Activated CD4-positive, alpha-beta T cell treated with anti-CD3 and anti-CD28 coated beads for 1 hour (primary cell): ENCODE results near the gene SLC24A2.
"Not testable (repeated sequence)": the region's sequence is repeated elsewhere in the genome, so short reads cannot be mapped to it uniquely, and the experiment has no call there.

Source experiments
- DNase-seq: peaks from one replicate; pipeline ENCODE4 v3.0.0-alpha.2; 2020

SLC24A2 gene

DNA sequence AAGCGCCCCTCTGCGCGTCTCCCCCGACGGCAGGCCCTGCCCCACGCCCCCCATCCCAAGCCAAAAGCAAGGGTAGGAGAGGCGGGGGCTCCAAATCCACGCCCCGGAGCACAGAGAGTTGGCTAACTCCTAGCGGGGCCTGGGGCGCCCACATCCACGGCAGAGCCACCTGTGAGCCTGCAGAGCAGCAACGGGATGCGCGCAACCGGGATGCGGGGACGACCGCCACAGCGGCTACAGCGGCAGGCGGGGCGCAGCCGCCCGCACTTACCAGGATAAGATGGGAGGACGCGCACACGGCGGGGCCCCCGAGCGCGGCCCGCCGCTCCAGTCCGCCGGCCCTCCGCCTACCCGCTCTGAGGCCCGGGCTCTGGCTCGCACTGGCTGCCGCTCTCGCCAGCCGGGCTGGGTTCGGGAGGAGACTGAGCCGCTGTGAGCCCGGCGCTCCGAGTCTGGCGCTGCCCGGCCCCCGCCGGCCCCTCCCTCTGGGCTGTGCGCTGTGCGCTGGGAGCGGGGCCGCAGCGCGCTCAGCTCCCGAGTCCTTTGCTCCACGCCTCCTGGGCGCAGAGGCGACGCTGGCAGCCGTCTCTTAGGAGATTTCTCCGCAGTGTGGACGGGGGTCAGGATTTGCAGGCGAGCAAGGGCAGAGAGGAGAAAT is at the start of gene SLC24A2:
TSS of gene SLC24A2 (minus strand) at position 424 of the 658 bp plus-strand sequence.
- no peak for DNase-seq

DNA sequence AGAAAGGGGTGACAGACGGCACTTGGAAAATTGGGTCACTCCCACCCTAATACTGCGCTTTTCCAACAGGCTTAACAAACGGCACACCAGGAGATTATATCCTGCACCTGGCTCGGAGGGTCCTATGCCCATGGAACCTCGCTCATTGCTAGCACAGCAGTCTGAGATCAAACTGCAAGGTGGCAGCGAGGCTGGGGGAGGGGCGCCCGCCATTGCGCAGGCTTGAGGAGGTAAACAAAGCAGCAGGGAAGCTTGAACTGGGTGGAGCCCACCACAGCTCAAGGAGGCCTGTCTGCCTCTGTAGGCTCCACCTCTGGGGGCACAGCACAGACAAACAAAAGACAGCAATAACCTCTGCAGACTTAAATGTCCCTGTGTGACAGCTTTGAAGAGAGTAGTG is 44.5 kb upstream of the SLC24A2 start:
- not testable (repeated sequence) for DNase-seq

DNA sequence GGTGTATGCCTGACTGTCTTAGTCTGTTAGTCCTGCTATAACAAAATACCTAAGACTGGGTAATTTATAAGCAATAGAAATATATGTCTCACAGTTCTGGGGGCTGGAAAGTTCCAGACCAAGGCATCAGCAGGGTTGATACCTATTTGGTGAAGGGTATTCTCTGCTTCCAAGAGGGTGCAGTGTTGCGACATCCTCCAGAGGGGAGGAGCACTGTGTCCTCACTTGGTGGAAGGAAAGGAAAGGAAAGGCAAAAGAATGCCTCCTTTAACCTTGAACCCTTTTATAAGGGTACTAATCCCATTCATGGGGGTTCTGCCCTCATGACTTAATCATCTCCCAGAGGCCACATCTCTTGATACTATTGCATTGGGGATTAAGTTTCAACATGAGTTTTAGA is 42.0 kb upstream of the SLC24A2 start:
- DNase-seq, result no peak

DNA sequence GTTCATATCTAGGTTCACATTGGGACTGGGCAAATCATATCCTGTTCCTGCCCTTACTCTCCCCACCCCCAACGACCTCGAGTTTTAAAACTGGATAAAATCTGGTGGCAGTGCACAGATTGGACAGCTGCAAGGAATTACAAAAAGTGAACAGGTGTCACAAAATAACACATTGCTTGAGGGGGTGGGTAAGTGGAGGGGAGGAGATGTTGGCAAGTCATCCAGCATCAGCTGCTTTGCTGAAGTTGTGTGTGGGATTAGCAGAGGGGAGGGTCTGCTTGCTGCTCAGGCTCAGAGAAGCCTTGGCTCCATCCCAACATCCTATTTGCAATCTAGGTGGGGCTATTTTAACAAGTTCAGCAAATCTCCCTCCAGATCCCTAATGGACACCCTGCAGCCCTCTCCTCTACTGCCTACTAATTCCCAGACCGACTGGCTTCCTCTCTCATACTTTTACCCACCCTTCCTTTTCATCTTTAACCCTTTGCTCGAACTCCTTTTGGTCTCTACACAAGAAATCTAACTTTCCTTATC is 39.8 kb upstream of the SLC24A2 start:
- no peak for DNase-seq

DNA sequence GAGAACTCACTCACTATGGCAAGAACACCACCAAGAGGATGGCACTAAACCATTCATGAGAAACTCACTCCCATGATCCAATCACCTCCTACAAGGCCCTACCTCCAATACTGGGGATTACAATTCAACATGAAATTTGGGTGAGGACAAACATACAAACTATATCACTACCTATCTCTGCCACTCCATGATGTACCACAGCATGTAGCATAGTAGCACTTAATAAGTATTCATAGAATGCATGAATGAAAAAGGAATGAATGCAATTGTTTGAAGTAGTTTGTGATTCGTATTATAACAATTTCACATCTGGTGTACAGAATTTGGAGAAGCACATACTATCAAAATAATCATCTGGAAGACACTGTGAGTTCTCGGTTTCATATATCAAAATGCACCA is 27.9 kb upstream of the SLC24A2 start:
- DNase-seq, result no peak

DNA sequence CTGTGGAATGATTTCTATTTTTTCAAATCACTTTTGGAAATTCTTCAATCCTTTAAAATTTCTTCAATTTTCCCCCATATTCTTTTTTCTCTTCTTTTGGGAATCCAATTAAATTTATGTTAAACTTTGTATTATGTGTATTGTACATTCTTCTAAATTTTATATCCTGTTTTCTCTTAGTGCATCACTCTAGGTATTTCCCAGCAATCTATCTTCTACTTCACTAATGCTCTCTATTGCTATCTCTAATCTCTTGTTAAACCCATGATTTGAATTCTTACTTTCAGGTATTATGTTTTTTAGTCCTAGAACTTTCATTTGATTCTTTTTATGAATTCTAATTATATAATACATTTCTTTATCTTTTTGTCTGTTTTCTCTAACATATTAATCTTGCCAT is 23.4 kb upstream of the SLC24A2 start:
- no peak for DNase-seq

DNA sequence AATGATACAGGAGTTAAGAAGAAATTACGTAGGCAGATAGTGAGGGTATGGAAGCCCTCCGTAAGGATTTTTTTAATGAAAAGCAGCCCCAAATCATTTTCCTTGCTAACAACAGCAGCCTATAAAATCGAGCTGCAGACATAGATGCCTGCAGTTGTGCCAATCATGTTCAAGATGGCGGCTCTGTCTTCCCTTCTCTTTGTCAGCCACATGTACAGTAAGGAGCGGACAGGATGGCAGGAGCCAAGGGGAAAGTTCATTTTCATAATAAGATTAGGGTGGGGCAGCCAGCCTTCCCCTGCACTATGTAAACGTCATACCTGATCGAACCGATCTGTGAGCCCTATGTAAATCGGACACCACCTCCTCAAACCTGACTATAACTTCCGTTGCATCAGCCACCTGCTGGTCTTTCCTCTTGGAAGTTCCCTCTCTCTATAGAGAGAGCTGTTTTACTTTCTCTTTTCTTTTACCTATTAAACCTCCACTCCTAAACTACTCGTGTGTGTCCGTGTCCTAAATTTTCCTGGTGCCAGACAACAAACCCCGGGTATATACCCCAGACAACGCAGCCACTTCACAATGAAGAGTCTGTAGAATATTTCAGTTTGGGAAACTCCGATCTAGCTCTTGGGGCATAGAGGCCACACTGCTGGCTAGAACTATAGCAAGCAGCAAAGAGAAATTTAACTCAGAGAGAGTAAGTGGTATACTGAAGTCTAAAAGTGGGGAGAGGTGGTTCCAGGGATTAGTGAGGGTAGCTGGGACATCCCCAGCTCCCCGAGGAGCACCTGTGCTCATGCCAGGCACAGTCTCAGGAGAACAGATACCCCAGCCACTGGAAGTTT is 20.8 kb upstream of the SLC24A2 start:
- no peak for DNase-seq

DNA sequence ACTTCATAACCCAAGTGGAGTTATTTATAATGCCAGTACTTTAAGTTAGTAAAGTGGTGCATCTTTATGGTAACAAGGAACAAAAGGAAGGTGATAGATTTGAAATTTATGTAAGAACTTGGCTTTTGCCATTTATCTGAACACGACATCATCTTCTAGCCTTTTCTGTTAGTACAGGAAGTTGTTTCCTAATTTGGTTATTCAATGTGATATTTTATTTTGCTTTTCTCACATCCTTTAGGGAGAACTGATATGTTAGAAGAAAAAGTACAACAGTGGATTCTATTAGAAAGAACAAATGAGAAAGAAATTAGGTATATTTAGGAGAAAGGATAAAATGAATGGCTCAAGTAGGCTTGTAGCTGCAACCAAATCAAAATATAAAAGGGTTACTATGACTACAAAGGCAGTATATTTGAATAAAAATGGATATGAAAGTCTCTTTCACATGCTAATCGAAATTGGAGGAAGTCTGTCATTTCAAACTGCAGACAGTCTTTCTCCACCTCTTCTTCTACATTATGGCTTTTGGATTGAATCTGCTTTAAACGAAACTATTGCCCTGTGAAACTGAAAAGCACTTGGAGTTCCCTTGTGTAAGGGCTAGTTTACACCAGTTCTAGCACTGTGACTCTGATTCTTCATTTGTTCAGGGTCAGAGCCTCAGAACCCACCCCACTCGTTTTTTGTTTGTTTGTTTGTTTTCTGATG is 18.5 kb upstream of the SLC24A2 start:
- DNase-seq, result no peak

DNA sequence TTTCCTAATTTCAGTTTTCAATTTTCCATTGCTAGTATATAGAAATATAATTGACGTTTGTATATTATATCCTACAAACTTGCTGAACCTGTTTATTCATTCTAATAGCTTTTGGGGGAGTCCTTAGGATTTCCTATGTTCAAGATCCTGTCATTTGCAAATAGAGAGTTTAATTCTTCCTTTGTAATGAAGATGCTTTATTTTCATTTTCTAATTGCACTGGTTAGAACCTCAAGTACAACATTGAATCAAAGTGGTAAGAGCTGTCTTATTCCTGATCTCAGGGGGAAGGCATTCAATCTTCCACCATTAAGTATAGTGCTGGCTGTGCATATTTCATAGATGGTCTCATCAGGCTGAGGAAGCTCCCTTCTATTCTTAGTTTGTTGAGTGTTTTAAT is 15.6 kb upstream of the SLC24A2 start:
- no peak for DNase-seq

DNA sequence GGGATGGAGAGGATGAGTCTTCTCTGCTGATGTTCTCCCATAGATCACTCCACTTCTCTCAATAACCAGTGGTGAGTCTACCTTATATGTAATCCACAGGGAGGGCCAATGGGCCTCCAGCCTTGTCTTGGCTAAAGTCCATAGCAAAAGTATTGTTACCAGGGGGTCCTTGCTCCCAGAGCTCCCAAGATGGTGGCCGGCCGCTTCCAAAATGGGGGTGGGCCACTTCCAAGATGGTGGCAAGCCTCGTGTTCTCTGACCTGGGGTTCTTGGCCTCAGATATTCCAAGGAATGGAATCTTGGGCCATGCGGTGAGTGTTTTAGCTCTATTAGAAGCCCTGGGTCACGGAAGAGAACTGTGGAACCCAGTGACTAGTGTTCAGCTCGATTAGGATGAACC is 12.0 kb upstream of the SLC24A2 start:
- DNase-seq, result no peak

DNA sequence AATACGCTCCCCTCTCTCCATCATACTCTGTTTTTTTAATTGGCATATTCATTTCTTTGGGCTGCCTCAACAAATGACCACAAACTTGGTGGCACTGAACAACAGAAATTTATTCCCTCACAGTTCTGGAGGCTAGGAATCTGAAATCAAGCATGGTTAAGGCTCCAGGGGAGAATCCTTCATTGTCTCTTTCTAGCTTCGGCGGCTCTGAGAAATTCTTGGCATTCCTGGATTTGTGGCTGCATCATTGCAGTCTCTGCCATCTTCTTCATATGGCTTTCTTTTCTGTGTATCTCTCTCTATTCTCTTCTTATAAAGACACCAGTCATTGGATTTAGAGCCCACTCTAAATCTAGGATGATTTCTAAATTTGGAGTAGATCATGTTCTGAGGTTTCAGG is 10.9 kb upstream of the SLC24A2 start:
- no peak for DNase-seq

DNA sequence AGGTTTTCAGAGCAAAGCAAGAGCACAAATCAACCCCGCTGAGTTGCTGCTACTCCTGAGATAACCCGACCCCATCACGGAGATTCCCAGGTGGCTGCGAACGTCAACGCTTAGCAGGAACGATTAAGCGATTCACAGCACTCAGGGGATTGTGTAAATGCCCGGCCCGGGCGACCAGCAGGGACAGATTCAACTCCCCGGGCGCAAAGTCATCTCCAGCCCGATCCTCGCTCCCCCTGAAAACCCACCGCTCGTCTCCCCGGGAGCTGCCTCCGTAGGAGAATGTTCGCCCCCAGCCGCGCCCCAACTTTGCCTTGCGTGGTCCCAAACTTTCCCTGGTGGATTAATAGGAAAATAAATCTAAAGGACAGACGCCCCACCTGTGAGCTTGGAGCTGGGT is 685 bp downstream of the SLC24A2 start:
- no peak for DNase-seq

DNA sequence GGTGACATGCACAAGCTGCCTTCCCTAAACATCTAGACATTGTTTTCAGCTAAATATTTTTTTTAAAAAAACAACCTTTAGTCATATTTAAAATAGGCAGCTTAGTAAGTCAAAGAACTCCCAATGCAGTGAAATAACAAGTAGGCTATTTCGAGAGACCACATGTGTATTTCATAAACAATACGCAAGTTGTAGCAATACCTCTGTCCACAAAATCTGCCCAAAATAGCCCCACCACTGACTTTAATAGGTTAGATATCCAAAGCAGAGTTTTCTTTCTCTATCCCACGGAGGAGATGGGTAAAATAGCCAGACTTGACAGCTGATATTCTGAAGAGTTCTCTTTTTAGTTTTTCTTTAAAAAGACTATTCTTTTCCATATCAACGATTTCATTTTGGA is 1.2 kb downstream of the SLC24A2 start:
- no peak for DNase-seq

DNA sequence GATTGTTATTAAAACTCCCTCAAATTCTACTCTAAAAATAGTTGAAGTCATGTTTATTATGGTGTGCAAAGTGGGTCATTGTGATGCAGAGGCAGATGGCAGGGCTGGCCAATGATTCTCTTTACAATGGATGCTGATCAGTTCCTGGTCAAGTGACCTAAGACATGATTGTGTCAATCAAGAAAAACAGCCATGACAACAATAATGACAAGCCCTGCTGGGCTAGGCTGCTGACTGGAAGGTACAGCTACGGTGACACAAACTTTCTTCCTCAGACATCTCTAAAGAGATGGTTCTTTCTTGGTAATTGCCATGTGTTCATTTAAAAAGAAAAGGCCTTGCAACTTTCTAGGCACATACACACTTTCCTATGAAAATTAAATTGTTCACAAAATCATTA is 3.6 kb downstream of the SLC24A2 start:
- no peak for DNase-seq

DNA sequence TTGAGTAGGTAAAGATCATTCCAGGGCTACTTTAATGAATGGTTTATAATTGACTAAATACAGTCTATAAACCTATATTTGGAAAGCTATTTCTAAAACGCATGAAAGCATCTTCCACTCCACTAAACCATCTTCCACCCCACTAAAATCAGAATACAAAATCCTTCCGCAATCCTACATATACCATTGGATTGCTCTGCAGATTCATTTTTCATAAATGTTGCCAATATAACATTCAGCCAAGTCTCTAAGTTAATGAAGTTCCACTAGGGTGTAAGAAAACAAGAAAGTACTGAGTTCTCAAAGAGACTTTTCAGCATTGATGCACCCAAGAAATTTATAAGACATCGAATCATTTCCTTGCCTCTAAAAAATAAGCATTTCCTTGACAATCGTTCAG is 4.7 kb downstream of the SLC24A2 start:
- DNase-seq, result no peak

DNA sequence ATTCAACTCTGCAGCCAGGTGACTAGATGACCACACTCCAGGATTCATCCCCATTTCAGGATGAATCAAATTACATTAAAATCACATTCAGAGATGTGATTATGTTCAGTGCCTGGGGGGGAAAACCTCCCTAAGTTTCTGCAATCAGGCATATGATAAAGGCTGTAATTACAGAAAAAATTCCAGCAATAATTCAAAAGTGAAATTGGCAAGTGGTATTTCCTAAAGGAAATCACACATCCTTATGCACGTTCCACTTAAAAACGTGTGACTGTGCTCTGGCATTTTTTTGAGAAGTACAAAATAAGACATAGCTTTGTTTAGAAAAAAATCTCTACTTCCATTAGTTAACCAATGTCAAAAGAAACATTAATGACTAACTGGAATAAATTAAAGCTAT is 5.3 kb downstream of the SLC24A2 start:
- no peak for DNase-seq

DNA sequence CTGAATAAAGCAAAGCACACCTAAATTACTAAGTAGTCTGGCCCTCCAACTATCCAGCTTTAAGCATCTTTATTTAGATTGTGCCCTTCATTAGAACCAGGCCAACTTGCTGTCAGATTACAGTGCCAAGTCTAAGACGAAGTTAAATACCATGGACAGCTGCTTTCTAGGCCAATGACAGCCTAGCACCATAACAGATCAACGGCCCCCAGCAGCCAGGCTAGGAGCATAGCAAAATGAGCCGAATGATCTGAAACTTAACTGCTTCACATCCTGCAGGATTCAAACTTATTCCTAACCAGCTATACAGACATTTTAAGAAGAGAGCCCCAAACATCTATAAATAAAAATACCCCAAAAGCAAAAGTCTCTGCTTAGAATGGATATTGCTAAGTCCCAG is 6.8 kb downstream of the SLC24A2 start:
- no peak for DNase-seq

DNA sequence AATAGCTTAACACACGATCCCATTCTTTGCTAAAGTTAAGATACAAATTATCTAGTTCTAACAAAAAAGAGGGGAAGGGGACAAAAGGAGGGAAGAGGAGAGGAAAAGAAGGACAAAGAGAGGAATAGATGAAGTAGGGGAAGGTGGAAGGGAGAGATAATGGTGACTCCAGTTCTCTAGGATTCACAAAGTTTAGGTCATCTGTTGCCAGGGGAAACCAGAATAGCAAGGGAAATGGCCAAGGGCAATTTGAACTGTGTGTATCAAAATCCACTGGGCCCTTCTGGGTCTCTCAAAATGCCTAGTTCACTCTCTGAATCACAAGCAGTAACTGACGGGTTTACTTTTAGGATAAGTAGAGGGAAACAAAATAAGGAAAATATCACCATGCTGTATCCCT is 7.6 kb downstream of the SLC24A2 start:
- DNase-seq, result no peak

DNA sequence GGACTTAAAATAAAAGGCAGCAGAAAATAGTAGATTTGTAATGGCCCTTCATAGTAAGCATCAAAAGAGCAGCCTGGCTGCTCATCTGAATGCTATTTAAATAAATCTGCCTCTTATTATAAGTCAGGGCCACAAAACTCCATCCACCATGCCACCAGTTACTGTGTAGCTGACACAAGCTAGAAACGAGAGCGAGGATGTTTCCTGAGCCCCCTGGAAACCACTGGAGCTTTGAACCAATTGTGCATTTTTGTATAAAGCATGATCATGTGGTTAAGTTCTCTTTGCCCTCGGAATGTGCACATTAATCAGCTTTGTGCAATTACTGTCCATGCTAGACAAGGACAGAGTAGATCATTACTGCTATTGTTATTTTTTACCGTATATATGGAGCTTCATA is 17.4 kb downstream of the SLC24A2 start:
- DNase-seq, result no peak

DNA sequence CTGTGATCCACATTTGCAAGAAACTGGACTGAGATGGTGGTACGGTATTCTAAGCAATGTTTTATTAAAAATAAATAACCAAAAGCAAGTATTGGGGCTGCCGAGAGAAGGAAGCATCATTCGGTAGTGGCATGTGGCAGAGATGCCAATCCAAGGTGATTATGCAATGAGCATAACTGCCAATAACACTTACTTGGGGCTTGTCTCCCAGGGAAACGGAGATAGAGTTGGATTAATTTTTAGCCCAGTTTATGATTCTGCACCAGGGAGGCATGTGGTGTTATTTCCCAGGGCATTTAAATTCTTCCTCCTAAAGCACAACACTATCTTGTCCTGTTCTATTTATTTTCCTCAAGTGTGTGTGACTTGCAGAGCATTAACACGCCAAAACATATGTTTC is 17.9 kb downstream of the SLC24A2 start:
- DNase-seq, result no peak

DNA sequence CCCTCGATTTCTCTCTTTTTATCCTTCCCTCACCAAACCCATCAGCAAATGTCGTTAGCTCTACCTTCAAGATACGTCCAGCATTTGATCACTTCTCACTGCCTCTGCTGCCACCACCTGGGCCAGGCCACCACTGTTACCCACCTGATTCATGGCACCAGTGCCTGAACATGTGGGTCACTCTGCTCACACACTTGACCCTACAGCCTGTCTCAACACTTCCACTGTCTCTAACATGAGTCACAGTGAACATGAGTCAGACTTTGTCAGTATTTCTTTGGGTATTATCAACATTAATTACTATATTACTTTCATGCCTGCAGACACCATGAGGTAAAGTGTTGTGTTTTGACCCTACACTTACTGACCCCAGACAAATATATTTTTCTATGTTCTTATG is 19.6 kb downstream of the SLC24A2 start:
- DNase-seq, result no peak

DNA sequence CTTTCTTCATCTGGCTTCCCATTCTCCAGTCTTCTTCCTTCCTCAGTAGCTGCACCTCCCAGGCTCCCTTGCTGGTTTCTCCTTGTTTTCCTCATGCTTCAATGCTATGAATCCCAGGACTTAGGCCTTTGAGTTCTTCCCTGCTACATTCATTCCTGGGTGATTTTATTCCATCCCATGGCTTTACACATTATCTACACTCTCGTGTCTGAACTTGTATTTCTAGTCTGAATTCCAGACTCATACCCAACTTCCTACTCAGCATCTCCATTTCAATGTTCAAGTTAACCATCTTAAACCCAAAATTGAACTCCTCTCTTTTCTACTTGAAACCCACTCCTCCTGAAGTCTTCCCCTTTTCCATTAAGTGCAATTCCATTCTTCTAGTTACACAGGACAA is 20.0 kb downstream of the SLC24A2 start:
- no peak for DNase-seq

DNA sequence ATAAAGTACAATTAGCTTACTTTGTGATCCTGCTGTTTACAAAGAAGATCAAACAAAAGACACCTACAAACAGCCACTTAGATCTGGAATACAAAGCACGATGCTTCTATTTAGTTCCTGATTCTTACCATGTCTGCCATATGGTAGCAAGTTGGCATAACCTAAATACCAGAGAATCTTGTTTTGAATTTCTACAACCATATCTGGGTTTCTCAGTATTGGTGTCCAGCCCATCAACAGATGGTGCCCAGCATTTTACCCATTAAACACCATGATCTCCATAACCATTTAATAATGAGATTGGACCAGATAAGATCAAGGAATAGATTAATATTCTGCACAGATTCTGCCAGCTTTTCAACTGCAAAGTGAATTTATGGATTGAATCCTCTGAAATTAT is 29.8 kb downstream of the SLC24A2 start:
- no peak for DNase-seq

DNA sequence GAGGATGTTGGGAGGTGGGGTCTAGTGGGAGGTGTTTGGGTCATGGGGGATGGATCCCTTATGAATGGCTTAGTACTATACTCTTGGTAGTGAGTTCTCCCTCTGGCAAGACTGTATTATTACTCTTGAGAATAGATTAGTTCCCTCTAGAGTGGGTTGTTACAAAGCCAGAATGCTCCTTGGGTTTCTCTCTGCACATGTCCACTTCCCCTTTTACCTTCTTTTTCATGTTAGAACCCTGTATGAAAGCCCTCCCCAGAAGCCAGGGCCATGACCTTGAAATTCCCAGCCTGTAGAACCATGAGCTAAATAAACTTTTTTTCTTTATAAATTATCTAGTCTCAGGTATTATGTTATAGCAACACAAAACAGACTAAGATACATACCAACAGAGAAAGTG is 31.1 kb downstream of the SLC24A2 start:
- no peak for DNase-seq
